ENCODE results near the gene LMF1. TPM values are rescaled to one million over a fixed set of nuclear protein-coding genes. Genes with fewer than 3 reads are reported as not detected.

The LMF1 gene
- total RNA-seq, 1 donor from 2014 or later: 24.6 TPM

GRCh38 chr16:851209-851810, 119.5 kb downstream of the LMF1 start:
- no peak for TF ChIP-seq CTCF (IDR thresholded peaks at IDR 0.05)
- peaks cover 4% of the 10 kb centered on the region for H3K36me3 Mint-ChIP-seq (ENCODE audit: unreplicated experiment)
- no peak overlapping the region for H3K4me3 Mint-ChIP-seq (ENCODE audit: unreplicated experiment)
- H3K27ac Mint-ChIP-seq (ENCODE audit: unreplicated experiment): no peak overlapping the region
- no peaks in the 10 kb centered on the region for H3K4me1 Mint-ChIP-seq (ENCODE audit: unreplicated experiment)
- no peaks in the 10 kb centered on the region for H3K27me3 Mint-ChIP-seq (ENCODE audit: unreplicated experiment)
- DNase-seq (ENCODE audit: extremely low spot score, unreplicated experiment): no peak
- peaks cover 12% of the 10 kb centered on the region for H3K9me3 Mint-ChIP-seq (ENCODE audit: unreplicated experiment)

- Mint-ChIP-seq H3K36me3 (ENCODE audit: unreplicated experiment) (peaks cover 2% of the 10 kb centered on the region), H3K27ac (ENCODE audit: unreplicated experiment) (no peak overlapping the region), H3K4me3 (ENCODE audit: unreplicated experiment) (no peak overlapping the region), H3K27me3 (ENCODE audit: unreplicated experiment) (no peaks in the 10 kb centered on the region), H3K9me3 (ENCODE audit: unreplicated experiment) (peaks cover 12% of the 10 kb centered on the region), H3K4me1 (ENCODE audit: unreplicated experiment) (no peaks in the 10 kb centered on the region)
- TF ChIP-seq CTCF (IDR thresholded peaks at IDR 0.05): no peak
- DNase-seq (ENCODE audit: extremely low spot score, unreplicated experiment): no peak
Measured at GRCh38 chr16:850668-851067, 120.1 kb downstream of the LMF1 start.

GRCh38 chr16:848510-849253, 122.1 kb downstream of the LMF1 start:
- Mint-ChIP-seq H3K27ac (ENCODE audit: unreplicated experiment) (no peak overlapping the region), H3K4me3 (ENCODE audit: unreplicated experiment) (no peak overlapping the region), H3K9me3 (ENCODE audit: unreplicated experiment) (peaks cover 16% of the 10 kb centered on the region), H3K27me3 (ENCODE audit: unreplicated experiment) (no peaks in the 10 kb centered on the region), H3K4me1 (ENCODE audit: unreplicated experiment) (no peaks in the 10 kb centered on the region), H3K36me3 (ENCODE audit: unreplicated experiment) (peaks cover 1% of the 10 kb centered on the region)
- TF ChIP-seq CTCF (IDR thresholded peaks at IDR 0.05): no peak
- DNase-seq (ENCODE audit: extremely low spot score, unreplicated experiment): no peak

GRCh38 chr16:847681-848445, 122.9 kb downstream of the LMF1 start:
- Mint-ChIP-seq H3K27me3 (ENCODE audit: unreplicated experiment) (no peaks in the 10 kb centered on the region), H3K36me3 (ENCODE audit: unreplicated experiment) (no peaks in the 10 kb centered on the region), H3K9me3 (ENCODE audit: unreplicated experiment) (peaks cover 16% of the 10 kb centered on the region), H3K4me1 (ENCODE audit: unreplicated experiment) (no peaks in the 10 kb centered on the region), H3K4me3 (ENCODE audit: unreplicated experiment) (no peak overlapping the region), H3K27ac (ENCODE audit: unreplicated experiment) (no peak overlapping the region)
- no peak for TF ChIP-seq CTCF (IDR thresholded peaks at IDR 0.05)
- no peak for DNase-seq (ENCODE audit: extremely low spot score, unreplicated experiment)

GRCh38 chr16:847151-847550, 123.6 kb downstream of the LMF1 start:
- DNase-seq (ENCODE audit: extremely low spot score, unreplicated experiment): no peak
- H3K4me1 Mint-ChIP-seq (ENCODE audit: unreplicated experiment): no peaks in the 10 kb centered on the region
- no peaks in the 10 kb centered on the region for H3K27me3 Mint-ChIP-seq (ENCODE audit: unreplicated experiment)
- H3K27ac Mint-ChIP-seq (ENCODE audit: unreplicated experiment): no peak overlapping the region
- H3K4me3 Mint-ChIP-seq (ENCODE audit: unreplicated experiment): no peak overlapping the region
- no peak for TF ChIP-seq CTCF (IDR thresholded peaks at IDR 0.05)
- H3K36me3 Mint-ChIP-seq (ENCODE audit: unreplicated experiment): no peaks in the 10 kb centered on the region
- peaks cover 16% of the 10 kb centered on the region for H3K9me3 Mint-ChIP-seq (ENCODE audit: unreplicated experiment)

Data from osteocyte (in vitro differentiated cells).